Measurements from ENCODE around the gene PIGX.
"Not testable (repeated sequence)": the region's sequence is repeated elsewhere in the genome, so short reads cannot be mapped to it uniquely, and the experiment has no call there.

Gene PIGX

GRCh38 chr3:196706327-196706726 is 5.8 kb upstream of the PIGX start:
- DNase-seq (ENCODE audit: low spot score) = no peak

GRCh38 chr3:196706731-196707130 is 5.4 kb upstream of the PIGX start:
- no peak for DNase-seq (ENCODE audit: low spot score)

- DNase-seq (ENCODE audit: low spot score) = no peak
Measured at GRCh38 chr3:196707566-196707965, 4.6 kb upstream of the PIGX start.

GRCh38 chr3:196708467-196708866 is 3.7 kb upstream of the PIGX start:
- DNase-seq (ENCODE audit: low spot score) = no peak

GRCh38 chr3:196712514-196713413 is 587 bp downstream of the PIGX start:
- peak; percentile 41 for DNase-seq (ENCODE audit: low spot score)

- DNase-seq (ENCODE audit: low spot score) = not testable (repeated sequence)
Measured at GRCh38 chr3:196717162-196717561, 5.0 kb downstream of the PIGX start.

- DNase-seq (ENCODE audit: low spot score) = no peak
Measured at GRCh38 chr3:196721097-196721496, 8.9 kb downstream of the PIGX start.

GRCh38 chr3:196726788-196727675 is 14.9 kb downstream of the PIGX start:
- DNase-seq (ENCODE audit: low spot score) = peak; percentile 56

GRCh38 chr3:196735751-196736150 is 23.6 kb downstream of the PIGX start:
- no peak for DNase-seq (ENCODE audit: low spot score)

GRCh38 chr3:196736670-196737374 is 24.6 kb downstream of the PIGX start:
- no peak for DNase-seq (ENCODE audit: low spot score)

- no peak for DNase-seq (ENCODE audit: low spot score)
Measured at GRCh38 chr3:196737655-196738054, 25.5 kb downstream of the PIGX start.

- peak; percentile 77 for DNase-seq (ENCODE audit: low spot score)
Measured at GRCh38 chr3:196739671-196740480, 27.7 kb downstream of the PIGX start, which contains the start of gene PAK2. Gene PAK2 (plus strand): TSS chr3:196739857. CDS start chr3:196782647, 42,790 bp downstream.

- peak; percentile 42 for DNase-seq (ENCODE audit: low spot score)
Measured at GRCh38 chr3:196740481-196741248, 28.5 kb downstream of the PIGX start.

- no peak for DNase-seq (ENCODE audit: low spot score)
Measured at GRCh38 chr3:196741249-196741889, 29.2 kb downstream of the PIGX start.

- not testable (repeated sequence) for DNase-seq (ENCODE audit: low spot score)
Measured at GRCh38 chr3:196743569-196743968, 31.4 kb downstream of the PIGX start.

- no peak for DNase-seq (ENCODE audit: low spot score)
Measured at GRCh38 chr3:196749125-196749524, 36.9 kb downstream of the PIGX start.

- DNase-seq (ENCODE audit: low spot score) = no peak
Measured at GRCh38 chr3:196753201-196753600, 41.0 kb downstream of the PIGX start.

GRCh38 chr3:196754091-196754981 is 42.2 kb downstream of the PIGX start:
- no peak for DNase-seq (ENCODE audit: low spot score)

GRCh38 chr3:196756732-196757131 is 44.6 kb downstream of the PIGX start:
- no peak for DNase-seq (ENCODE audit: low spot score)
